Smooth muscle cell of trachea (primary cell): Measurements from ENCODE around the gene YTHDF2. TPM values are rescaled to one million over a fixed set of nuclear protein-coding genes. Genes with fewer than 3 reads are reported as not detected.

Source experiments
- total RNA-seq: library from RNA; depleted of rRNA; stranded (reverse); fragments of >200 nt; gene quantifications from 2 replicates; pipeline ENCODE4 v1.2.1, GENCODE V29; 2014

YTHDF2 gene
- total RNA-seq: 58.9 and 61.7 TPM in 2 replicates

DNA sequence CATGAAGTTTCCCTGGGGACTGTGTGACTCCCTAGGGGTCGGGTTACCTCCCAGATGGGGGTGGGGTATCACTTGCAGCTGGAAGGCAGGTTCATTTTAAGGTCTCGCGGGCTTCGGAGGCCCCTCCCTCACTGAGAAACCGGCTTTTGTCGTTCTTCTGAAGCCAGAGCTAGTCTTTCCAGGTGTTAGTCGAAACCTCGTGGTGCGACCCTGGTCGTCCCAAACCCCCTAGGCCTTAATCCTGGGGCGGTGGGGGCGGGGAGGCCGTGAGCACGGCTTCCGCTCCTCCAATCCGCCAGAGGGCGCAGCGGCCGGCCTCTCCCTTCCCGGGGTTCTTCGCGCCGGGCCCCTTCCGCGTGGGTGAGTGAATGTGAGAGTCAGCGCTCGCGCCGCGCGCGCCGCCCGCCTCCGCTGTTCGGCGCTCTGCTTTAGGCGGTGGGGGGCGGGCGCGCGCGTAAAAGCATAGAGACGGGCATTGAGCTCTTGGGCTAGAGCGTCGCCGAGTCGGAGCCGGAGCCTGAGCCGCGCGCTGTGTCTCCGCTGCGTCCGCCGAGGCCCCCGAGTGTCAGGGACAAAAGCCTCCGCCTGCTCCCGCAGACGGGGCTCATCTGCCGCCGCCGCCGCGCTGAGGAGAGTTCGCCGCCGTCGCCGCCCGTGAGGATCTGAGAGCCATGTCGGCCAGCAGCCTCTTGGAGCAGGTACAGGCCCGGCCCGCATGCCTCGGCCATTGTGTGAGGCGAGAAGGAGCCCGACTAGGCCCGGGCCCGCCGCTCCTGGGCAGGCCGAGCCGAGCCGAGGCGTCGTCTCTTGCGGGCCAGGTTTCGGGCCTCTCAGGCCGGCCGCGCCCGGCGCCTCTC lies at the start of gene YTHDF2:
Gene YTHDF2 (plus strand): TSS at position 491 of the 857 bp plus-strand sequence. CDS start 181 bp downstream, at position 672.

DNA sequence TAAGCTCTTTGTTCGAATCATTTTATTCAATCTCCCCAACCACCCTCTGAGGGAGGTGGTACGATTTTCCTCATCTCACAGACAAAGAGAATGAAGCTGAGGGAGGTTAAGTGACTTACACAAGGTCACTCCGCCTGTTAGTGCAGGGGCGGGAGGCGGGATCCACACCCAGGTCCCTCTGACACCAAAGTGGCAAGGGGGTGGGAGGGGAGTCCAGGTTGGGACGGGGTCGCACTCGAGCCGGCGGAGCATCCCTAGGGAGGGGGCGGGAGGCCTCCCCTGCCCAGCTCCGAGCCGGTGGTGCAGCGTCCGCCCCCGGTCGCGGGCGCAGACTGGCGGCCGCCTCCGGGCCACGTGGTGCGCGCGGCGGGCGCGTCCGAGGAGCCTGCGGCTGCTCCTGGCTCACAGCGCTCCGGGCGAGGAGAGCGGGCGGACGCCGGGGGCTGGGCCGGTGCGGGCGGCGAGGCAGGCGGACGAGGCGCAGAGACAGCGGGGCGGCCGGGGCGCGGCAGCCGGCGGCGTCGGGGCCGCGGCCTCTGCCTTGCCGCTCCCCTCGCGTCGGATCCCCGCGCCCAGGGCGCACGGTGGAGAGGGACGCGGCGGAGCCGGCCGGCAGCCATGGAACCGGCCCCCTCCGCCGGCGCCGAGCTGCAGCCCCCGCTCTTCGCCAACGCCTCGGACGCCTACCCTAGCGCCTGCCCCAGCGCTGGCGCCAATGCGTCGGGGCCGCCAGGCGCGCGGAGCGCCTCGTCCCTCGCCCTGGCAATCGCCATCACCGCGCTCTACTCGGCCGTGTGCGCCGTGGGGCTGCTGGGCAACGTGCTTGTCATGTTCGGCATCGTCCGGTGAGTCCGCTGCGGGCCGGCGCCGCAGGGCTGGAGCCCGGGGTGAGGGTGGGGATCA lies 75.3 kb downstream of the YTHDF2 start, which contains the start of gene OPRD1:
Gene OPRD1 (plus strand): TSS at position 405 of the 903 bp plus-strand sequence. CDS start 214 bp downstream, at position 619.

Other genes with a start within 250 kb of the YTHDF2 start
- gene RCC1, start 230.9 kb upstream of the YTHDF2 start, total RNA-seq: 32.4 and 55.4 TPM in 2 replicates
- gene TRNAU1AP, start 183.9 kb upstream of the YTHDF2 start, total RNA-seq: 25.1 and 36.8 TPM in 2 replicates
- gene RAB42, start 144.7 kb upstream of the YTHDF2 start, total RNA-seq: 10.6 and 12.2 TPM in 2 replicates
- 38.0 and 38.5 TPM in 2 replicates for gene TAF12, start 93.9 kb upstream of the YTHDF2 start, total RNA-seq
- not detected in 2 replicates for gene RNU11, start 88.3 kb upstream of the YTHDF2 start, total RNA-seq
- gene GMEB1, start 68.2 kb upstream of the YTHDF2 start, total RNA-seq: 6.9 and 9.0 TPM in 2 replicates
- under 0.01 TPM in 1 of 2 replicates, not detected in the other for gene OPRD1, start 75.2 kb downstream of the YTHDF2 start, total RNA-seq
- 6.7 and 15.9 TPM in 2 replicates for gene EPB41, start 177.6 kb downstream of the YTHDF2 start, total RNA-seq